NK-92 (cell line): ENCODE results near the gene IMMP2L.

Source experiments
- DNase-seq: peaks from one replicate; lab custom pipeline; 2025; ENCODE audit not compliant: unreplicated experiment; lab: John Stamatoyannopoulos, UW

IMMP2L gene

DNA sequence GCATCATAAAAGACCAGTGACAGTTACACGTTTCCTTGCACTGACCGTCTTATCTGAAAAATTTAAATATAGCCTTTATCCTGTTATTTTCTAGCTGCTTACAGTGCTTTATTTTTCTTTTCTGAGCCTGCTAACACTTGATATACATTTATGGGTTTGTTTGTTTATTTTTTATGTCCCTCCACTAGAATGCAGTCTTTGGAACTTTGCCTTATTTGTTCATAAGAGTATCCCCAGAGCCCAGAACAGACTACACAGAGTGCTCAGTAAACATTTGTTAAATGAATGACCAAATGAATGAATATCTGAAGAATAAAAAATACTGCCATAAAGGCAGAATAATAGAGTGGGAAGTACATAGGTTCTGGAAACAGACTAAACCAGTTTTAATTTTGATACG is 673.7 kb downstream of the IMMP2L start:
- no peak for DNase-seq

GRCh38 chr7:110885474-110885873 is 676.8 kb downstream of the IMMP2L start:
- DNase-seq = no peak

GRCh38 chr7:110881721-110882120 is 680.6 kb downstream of the IMMP2L start:
- no peak for DNase-seq

GRCh38 chr7:110880971-110881370 is 681.3 kb downstream of the IMMP2L start:
- DNase-seq = no peak

- DNase-seq = no peak
Observed at GRCh38 chr7:110877016-110877415, 685.3 kb downstream of the IMMP2L start.

DNA sequence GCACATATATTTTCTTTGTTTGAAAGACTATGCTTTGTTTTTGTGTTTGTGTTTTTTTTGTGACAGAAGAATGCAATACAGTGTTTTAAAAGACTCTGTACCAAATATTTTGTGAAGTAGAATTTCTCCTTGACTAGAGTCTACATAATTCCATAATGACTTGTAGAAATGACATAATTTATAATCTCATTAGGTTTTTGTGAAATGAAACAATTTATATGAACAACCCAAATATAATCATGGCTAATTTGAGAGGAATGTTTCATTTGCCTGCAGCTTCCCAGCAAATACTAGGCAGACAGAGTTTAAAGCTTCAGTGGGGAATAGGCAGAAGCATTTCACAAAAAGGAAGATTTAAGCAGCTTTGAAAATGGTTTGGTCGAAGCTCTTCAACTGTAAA is 686.9 kb downstream of the IMMP2L start:
- DNase-seq = no peak

DNA sequence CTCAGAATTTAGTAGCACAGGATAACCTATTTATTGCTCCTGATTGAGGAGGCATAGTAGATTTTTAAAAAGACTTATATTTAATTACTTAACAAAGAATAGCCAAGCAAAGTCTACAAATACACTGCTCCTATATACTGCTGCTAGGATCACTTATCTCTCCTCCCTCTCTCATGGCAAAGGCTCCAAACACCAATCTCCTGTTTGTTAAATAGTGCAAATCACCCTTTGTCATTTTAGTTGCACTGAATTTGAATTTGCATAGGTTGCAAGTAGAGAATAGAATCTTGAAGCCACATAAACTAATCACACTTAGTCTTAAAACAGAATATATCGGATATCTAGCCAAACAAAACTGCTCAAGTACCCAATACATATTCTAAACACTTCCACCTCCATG is 690.4 kb downstream of the IMMP2L start:
- no peak for DNase-seq

DNA sequence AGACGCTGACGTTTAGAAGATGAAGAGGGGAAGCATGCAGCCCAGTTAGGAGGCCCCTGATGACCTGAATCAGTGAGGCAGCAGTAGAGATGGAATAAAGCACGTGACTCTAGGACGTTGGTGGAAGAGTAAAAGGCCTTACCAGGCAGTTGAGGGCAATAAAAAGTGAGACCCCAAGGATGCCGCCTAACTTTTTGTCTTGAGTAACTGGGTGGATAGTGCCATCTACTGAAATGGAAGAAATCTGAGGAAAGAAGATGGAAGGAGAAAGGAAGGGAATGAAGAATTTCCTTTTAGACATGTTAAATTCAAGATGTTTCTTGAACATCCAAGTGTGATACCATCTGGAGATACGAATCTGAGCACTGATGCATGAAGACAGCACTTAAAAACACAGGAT is 691.4 kb downstream of the IMMP2L start:
- no peak for DNase-seq

DNA sequence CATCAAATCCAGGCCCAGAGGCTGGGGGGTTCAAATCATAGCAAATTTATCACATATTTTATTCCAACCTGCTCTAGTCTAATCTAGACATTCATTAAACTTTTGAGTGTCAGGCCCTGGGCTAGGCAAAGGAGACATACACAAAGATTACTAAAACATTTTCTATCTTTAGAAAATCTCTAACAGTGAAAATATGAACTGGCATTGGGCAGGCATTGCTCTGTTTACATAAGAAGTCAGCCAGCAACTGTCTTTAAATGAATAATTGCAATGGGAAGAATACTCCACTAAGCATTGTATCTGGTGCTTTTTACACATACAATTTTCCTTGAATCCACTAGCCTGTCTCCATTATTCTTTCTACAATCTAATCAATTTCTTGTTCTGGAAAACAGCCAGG is 693.8 kb downstream of the IMMP2L start:
- DNase-seq = no peak

DNA sequence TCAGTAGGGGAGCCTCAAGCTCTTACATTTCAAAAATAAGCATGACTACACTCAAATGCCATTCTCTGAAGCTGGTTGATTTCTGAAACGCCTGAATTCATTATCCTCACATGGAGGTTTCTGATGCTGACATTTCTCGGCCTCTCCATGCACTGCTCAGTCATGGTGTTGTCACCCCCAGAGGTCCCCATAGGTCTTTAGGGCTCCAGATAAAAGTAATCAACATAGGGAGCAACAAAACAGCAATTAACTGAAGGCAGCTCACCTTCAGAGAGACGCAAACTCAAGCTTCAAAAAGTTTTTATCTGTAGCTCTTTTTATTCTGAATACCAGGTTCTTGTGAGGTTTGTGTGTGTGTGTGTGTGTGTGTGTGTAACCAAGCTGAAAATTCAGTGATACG is 694.5 kb downstream of the IMMP2L start:
- DNase-seq = no peak

- DNase-seq = no peak
Observed at GRCh38 chr7:110863258-110863657, 699.0 kb downstream of the IMMP2L start.

DNA sequence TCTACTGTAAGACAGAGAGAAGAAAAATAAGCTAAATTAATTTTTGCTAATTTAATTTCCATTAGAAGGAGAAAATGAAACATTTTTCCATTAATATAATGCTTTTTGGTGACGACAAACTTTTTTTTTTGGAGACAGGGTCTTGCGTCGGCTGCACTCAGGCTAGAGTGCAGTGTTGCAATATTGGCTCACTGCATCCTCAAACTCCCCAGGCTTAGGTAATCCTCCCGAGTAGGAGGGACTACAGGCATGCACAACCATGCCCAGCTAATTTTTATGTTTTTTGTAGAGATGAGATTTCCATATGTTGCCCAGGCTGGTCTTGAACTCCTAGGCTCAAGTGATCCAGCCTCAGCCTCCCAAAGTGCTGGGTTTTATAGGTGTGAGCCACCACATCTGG is 701.1 kb downstream of the IMMP2L start:
- DNase-seq = no peak

GRCh38 chr7:110857106-110857505 is 705.2 kb downstream of the IMMP2L start:
- no peak for DNase-seq

DNA sequence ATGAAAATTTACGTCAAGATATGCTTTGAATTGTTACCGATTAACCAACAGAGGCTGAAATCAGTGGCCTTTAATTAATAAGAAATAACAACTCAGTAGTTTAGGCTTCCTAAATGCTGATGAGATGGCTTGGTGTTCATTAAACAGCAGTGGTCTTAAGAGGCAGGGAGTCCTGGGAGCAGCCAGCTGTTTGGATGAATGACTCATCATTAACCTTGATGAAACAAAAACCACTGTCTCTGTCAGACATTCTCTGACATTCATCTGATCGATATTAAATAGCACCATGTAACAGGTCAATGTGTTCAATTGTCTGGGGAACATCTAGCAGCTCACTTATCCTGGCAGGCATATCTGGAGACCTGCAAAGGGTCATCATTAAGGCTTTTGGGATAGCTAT is 705.6 kb downstream of the IMMP2L start:
- DNase-seq = no peak

GRCh38 chr7:110854651-110855050 is 707.6 kb downstream of the IMMP2L start:
- DNase-seq = no peak

DNA sequence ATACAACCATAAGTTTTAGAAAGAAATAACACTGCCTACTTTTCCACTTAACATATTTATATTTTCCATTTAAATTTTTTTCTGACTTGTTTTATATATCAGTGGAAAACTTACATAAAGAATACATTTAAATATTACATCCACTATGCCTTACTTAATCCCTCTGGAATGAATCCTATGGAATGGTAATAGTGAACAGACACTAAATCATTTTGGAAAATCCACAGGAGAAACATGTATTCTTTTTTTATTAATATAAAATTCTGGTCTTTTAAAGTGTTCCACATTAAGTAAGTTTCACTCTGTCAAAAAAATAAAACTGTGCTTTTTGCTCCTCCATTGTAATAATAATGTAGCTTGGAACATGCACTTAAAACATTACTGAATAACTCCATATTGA is 708.1 kb downstream of the IMMP2L start:
- no peak for DNase-seq

GRCh38 chr7:110853263-110853662 is 709.0 kb downstream of the IMMP2L start:
- DNase-seq = no peak

DNA sequence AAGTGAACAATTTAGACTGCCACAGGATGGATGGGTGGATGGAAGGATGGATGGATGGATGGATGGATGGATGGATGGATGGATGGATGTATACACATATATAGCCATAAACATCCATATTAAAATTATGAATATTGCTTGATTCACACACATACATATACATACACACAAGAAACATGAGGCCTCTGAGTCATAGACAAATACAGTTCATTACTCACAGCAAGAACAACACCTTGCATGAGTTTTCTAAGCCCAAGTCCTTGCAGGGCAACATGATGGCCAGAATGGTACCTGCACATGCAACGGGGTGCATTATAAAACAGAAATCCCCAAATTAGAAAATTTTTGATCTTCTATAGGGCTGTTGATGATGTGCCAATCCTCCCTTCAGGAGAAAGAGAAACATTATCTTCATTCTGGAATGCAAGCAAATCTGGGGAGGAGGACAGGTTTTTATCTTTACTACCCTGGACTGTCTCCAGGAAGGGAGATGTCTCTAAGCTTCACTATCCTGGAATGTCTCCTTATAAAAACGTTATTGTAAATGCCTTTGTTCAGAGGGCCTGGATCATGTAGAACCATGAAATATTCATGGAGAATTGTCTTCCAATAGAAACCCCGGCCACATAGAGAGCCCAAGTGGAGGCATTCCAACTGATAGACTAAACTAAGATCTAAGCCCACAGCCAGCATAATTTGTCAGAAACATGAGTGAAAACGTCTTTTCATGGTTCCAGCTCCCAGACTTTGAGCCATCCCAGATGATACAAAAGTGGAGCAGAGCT is 709.9 kb downstream of the IMMP2L start:
- no peak for DNase-seq

DNA sequence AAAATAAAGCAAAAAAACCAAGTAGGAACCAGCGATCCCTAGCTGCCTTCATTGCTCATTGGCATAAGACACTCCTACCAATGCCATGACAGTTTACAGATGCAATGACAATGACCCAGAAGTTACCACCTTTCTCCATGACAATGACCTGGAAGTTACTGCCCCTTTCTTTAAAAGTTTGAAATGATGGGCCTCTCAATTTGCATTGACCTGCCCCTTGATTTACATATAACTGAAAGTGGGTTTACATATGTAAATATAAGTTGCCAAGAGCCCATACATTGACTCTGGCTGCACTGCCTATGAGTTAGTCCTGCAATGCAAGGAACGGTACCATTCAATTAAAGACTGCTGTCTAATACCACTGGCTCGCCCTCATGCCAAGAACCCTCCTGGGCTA is 712.1 kb downstream of the IMMP2L start:
- no peak for DNase-seq

- DNase-seq = no peak
Observed at GRCh38 chr7:110842796-110843195, 719.5 kb downstream of the IMMP2L start.

DNA sequence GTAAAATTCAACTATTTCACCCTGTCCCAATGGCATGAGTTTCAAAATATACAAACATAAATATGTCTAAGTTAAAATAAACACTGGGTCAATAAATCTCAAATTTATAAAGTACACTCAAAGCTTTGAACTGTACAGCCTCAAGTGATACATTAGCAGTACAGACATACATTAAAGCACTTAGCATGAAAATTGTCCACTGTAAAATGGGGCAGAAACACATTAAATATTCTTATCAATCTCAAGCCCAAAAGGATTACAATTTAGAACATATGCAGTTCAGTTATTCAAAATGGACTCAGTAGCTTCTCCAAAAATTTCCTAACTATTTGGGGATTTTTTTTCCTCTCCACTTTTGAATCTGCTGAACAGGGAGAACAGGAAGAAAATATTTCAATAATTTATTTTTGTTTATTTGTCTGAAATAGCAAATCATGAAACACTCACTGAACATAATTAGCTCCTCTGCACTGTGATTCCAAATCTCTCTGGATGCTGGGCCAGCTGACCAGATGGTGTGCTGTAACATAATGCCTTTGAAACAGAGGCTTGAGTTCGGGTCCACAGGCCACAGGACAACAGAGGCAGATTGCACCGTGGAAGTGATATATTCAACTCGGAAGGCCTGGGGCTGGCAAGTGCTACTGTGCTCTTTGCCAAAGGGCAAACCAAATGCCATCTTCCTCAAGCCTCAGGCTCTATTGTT is 720.3 kb downstream of the IMMP2L start:
- DNase-seq = no peak

GRCh38 chr7:110839866-110840265 is 722.4 kb downstream of the IMMP2L start:
- DNase-seq = no peak

GRCh38 chr7:110835849-110836248 is 726.4 kb downstream of the IMMP2L start:
- no peak for DNase-seq
